NB4 (cell line): ENCODE data around the gene MAPK11.

Experiments
- MYC ChIP-seq: IDR thresholded peaks from 2 replicates; pipeline ENCODE4 v1.6.1; 2011; ENCODE audit warnings: low read depth, low read length
- POLR2A ChIP-seq: IDR thresholded peaks from 2 replicates; pipeline ENCODE4 v1.6.1; 2011; ENCODE audit warnings: mild to moderate bottlenecking; ENCODE audit not compliant: insufficient read length; ENCODE audit errors: extremely low read depth

DNA sequence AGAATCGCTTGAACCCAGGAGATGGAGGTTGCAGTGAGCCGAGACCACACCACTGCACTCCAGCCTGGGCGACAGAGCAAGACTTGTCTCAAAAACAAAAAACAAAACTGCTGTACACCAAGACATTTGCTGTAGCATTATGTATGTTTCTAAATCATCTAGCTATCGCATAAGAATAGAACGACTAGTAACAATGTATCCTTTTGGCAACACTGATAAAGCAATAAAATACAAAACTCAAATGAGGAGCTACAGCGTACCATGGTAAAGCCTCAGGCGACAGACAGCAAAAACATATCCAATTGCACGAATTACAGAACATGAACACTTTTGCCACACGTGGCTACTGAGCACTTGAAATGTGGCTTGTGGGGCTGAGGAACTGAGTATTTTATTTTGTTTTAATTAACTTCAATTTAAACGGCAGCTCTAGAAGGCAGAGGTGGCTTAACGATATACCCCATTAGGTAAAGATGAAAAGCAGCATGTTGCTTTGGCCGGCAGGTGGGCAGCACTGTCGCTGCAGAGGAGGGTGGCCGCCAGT lies 27.7 kb downstream of the MAPK11 start:
- no peak for TF ChIP-seq MYC
- TF ChIP-seq POLR2A, result no peak
